Stimulated activated CD8-positive, alpha-beta memory T cell treated with anti-CD3 and anti-CD28 coated beads, Interleukin-4, amount 100 ng/mL, for 1 hour (primary cell): ENCODE results near the gene TANGO6.
"Not testable (repeated sequence)": the region's sequence is repeated elsewhere in the genome, so short reads cannot be mapped to it uniquely, and the experiment has no call there.

Source experiments
- DNase-seq, 2 donors: peaks; one replicate each; pipeline ENCODE4 v3.0.0-alpha.2; 2020; ENCODE audit warnings: low read depth in 2 of 2, low spot score in 1 of 2

The TANGO6 gene

GRCh38 chr16:68960910-68961309 is 117.6 kb downstream of the TANGO6 start:
- DNase-seq = no peak

- no peak for DNase-seq
These were observed 118.6 kb downstream of the TANGO6 start for GRCh38 chr16:68961778-68962402.

- DNase-seq = no peak
These were observed 126.0 kb downstream of the TANGO6 start for GRCh38 chr16:68969338-68969737.

- DNase-seq = no peak
These were observed 128.7 kb downstream of the TANGO6 start for GRCh38 chr16:68972013-68972412.

GRCh38 chr16:68972720-68973119 is 129.4 kb downstream of the TANGO6 start:
- DNase-seq = no peak

GRCh38 chr16:68973611-68974120 is 130.3 kb downstream of the TANGO6 start:
- DNase-seq = no peak

GRCh38 chr16:68978303-68978954 is 135.1 kb downstream of the TANGO6 start:
- DNase-seq = no peak

- DNase-seq = no peak
These were observed 137.5 kb downstream of the TANGO6 start for GRCh38 chr16:68980695-68981315.

GRCh38 chr16:68981971-68982370 is 138.6 kb downstream of the TANGO6 start:
- no peak for DNase-seq

- no peak for DNase-seq
These were observed 141.1 kb downstream of the TANGO6 start for GRCh38 chr16:68984467-68984866.

- DNase-seq = no peak
These were observed 141.9 kb downstream of the TANGO6 start for GRCh38 chr16:68985268-68985667.

GRCh38 chr16:68985855-68986254 is 142.5 kb downstream of the TANGO6 start:
- no peak for DNase-seq

- DNase-seq = no peak
These were observed 144.6 kb downstream of the TANGO6 start for GRCh38 chr16:68987734-68988457.

- not testable (repeated sequence) for DNase-seq
These were observed 147.0 kb downstream of the TANGO6 start for GRCh38 chr16:68990172-68990845.

GRCh38 chr16:68991075-68991474 is 147.7 kb downstream of the TANGO6 start:
- DNase-seq = no peak

- no peak for DNase-seq
These were observed 149.2 kb downstream of the TANGO6 start for GRCh38 chr16:68992521-68992920.

GRCh38 chr16:68993456-68993855 is 150.1 kb downstream of the TANGO6 start:
- DNase-seq = no peak

- no peak for DNase-seq
These were observed 150.6 kb downstream of the TANGO6 start for GRCh38 chr16:68993885-68994284.

GRCh38 chr16:68994324-68994723 is 151.0 kb downstream of the TANGO6 start:
- DNase-seq = no peak

- DNase-seq = no peak
These were observed 151.7 kb downstream of the TANGO6 start for GRCh38 chr16:68995011-68995504.

GRCh38 chr16:68997564-68997963 is 154.2 kb downstream of the TANGO6 start:
- no peak for DNase-seq
